AG04449 (cell line): ENCODE data around the gene ABCC11.

Experiments used
- CTCF ChIA-PET: fragments of 350-600 bp; formaldehyde crosslinking; extraction: SDS; loops from one replicate; lab custom pipeline; 2021; ENCODE audit warnings: antibody characterized with exemption; lab: Yijun Ruan, JAX
- POLR2A ChIA-PET: fragments of 400-600, 350-600 bp; formaldehyde crosslinking; extraction: SDS; loops from one replicate; lab custom pipeline; 2020; ENCODE audit warnings: antibody characterized with exemption, inconsistent platforms; lab: Yijun Ruan, JAX
- DNase-seq: peaks from one replicate; pipeline ENCODE4 v3.0.0-alpha.2; 2010; ENCODE audit warnings: low read depth, low spot score
- H3K4me3 ChIP-seq: 2 replicates; pipeline ENCODE4 v1.5.1; 2011; ENCODE audit warnings: low read depth, mild to moderate bottlenecking, control low read depth, low read length
- TF ChIP-seq, protein P1 (sequence below): IDR thresholded peaks from one replicate; pipeline ENCODE4 v1.5.1; 2011; ENCODE audit warnings: mild to moderate bottlenecking, moderate library complexity, low read length, control low read depth, inconsistent platforms; ENCODE audit not compliant: insufficient read depth; ENCODE audit errors: missing control alignments

Gene ABCC11

DNA sequence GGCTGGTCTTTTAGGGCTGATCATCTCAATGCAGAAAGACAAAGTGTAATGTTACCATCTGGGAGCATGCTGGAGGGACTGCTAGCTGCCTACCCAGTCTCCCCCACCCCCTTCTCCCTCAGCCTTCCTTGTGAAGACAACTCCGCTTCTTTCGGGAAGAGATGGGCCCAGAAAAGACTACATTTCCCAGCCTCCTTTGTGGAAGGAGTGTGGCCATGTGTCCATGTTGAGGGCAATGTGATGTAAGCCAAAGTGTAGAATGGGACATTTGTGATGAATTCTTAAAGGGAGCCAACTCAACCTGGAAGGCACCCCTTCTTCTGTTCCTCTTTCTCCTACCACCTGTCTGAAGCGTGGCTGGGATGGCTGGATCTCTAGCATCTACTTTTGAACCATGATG lies 107.8 kb downstream of the ABCC11 start:
- CTCF ChIA-PET: interaction anchor here (1.0 to 1.9 kb wide), 3 partner anchors 14 to 1102 kb away, joined by 3 to 5 read pairs (median 4); no protein-coding TSS in a partner anchor
- POLR2A ChIA-PET: no interaction called here
- DNase-seq: no peak
- TF ChIP-seq, protein P1, sequence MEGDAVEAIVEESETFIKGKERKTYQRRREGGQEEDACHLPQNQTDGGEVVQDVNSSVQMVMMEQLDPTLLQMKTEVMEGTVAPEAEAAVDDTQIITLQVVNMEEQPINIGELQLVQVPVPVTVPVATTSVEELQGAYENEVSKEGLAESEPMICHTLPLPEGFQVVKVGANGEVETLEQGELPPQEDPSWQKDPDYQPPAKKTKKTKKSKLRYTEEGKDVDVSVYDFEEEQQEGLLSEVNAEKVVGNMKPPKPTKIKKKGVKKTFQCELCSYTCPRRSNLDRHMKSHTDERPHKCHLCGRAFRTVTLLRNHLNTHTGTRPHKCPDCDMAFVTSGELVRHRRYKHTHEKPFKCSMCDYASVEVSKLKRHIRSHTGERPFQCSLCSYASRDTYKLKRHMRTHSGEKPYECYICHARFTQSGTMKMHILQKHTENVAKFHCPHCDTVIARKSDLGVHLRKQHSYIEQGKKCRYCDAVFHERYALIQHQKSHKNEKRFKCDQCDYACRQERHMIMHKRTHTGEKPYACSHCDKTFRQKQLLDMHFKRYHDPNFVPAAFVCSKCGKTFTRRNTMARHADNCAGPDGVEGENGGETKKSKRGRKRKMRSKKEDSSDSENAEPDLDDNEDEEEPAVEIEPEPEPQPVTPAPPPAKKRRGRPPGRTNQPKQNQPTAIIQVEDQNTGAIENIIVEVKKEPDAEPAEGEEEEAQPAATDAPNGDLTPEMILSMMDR: no peak
- no peak overlapping the region for H3K4me3 ChIP-seq

DNA sequence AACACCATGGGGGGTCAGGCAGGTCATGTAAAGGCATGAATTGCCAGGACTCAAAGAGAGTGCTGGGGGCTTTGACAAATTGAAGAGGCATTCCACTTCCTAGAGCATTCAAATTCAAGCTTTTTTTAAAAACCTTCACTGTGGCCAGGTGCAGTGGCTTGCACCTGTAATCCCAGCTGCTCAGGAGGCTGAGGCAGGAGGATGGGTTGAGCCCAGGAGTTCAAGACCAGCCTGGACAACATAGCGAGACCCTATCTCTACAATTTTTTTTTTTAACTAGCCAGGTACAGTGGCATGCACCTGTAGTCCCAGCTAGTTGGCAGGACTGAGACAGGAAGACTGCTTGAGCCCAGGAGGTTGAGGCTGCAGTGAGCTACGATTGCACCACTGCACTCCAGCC lies 108.8 kb downstream of the ABCC11 start:
- ChIA-PET POLR2A (no interaction called here), CTCF (interaction anchor here (0.6 to 2.0 kb wide), 5 partner anchors 11 to 997 kb away, joined by 3 to 8 read pairs (median 4); no protein-coding TSS in a partner anchor)
- no peak overlapping the region for H3K4me3 ChIP-seq
- TF ChIP-seq, protein P1: no peak
- no peak for DNase-seq

GRCh38 chr16:48137822-48138221 lies 109.5 kb downstream of the ABCC11 start:
- ChIA-PET POLR2A (interaction anchor here (0.7 kb wide), 1 partner anchor 11 kb away, joined by 3 read pairs; no protein-coding TSS in a partner anchor), CTCF (interaction anchor here (1.0 to 2.0 kb wide), 7 partner anchors 11 to 996 kb away, joined by 3 to 8 read pairs (median 4); partner anchors contain the start of gene NETO2)
- DNase-seq: no peak
- TF ChIP-seq, protein P1: no peak
- no peak overlapping the region for H3K4me3 ChIP-seq

DNA sequence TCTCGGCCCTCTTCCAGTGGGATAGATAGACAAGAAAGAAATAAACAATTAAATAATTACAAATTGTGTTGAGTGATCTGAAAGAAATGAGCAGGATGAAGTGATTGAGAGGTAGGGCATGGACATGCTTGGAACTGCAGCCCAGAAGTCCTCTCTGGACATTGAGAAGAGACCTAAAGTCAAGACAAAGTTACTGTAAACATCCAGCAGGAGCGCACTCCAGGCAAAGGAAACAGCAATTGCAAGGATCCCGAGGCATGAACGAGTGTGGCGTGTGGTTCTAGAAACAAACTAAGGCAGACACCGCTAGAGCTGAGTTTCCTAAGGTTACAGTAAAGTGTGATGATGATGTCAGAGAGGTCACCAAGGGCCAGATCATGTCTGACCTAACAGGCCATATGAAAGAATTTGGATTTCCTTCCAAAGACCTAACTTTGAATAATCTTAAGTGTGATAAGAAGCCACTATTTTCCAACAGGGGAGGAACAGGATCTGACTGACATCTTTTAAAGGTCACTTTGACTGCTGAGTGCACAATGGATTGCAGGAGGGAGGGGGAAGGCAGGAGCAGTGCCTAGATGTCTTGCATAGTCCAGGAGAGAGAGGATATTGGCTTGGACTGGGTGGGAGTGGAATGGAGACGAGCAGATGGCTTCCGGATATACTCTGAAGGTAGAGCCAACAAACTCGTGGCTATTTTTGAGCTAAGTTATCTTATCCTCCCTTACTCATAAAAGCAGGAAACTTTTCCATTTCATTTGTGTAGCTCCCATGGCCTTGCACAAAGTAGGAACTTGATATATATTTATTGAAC lies 110.6 kb downstream of the ABCC11 start:
- DNase-seq: no peak
- POLR2A ChIA-PET: no interaction called here
- CTCF ChIA-PET: interaction anchor here (1.0 to 2.0 kb wide), 5 partner anchors 12 to 995 kb away, joined by 3 to 8 read pairs (median 4); partner anchors contain the start of gene NETO2
- no peak overlapping the region for H3K4me3 ChIP-seq
- TF ChIP-seq, protein P1: no peak

GRCh38 chr16:48133455-48134211 lies 113.7 kb downstream of the ABCC11 start:
- TF ChIP-seq, protein P1: no peak
- CTCF ChIA-PET: interaction anchor here (1.5 kb wide), 1 partner anchor 990 kb away, joined by 3 read pairs; the partner anchor contains the start of gene NETO2
- DNase-seq: no peak
- no peak overlapping the region for H3K4me3 ChIP-seq
- POLR2A ChIA-PET: interaction anchor here (0.7 kb wide), 1 partner anchor 765 kb away, joined by 4 read pairs; no protein-coding TSS in a partner anchor
